Peyer's patch (tissue), 4 donors: ENCODE data around the gene ZNF407.

Source experiments
- CTCF ChIP-seq, 6 experiments: fragments of 450-650 bp in 4 of 6; fragments of 200-600 bp in 2 of 6; sonication (generic) in 1 of 6; IDR thresholded peaks; one replicate each; pipeline ENCODE4 v1.5.1; 2017 to 2019; ENCODE audit warnings: antibody characterized with exemption in 6 of 6, mild to moderate bottlenecking in 3 of 6, moderate library complexity in 1 of 6
- POLR2A ChIP-seq, 2 donors: fragments of 450-650 bp; IDR thresholded peaks; one replicate each; pipeline ENCODE4 v1.5.1; 2017; ENCODE audit warnings: antibody characterized with exemption in 2 of 2, mild to moderate bottlenecking in 2 of 2, moderate library complexity in 2 of 2

GRCh38 chr18:74832999-74833398 is 235.3 kb downstream of the ZNF407 start:
- TF ChIP-seq CTCF (IDR thresholded peaks at IDR 0.05): no peak
- no peak for TF ChIP-seq POLR2A (IDR thresholded peaks at IDR 0.05)
